GM20431 (cell line): Measurements from ENCODE around the gene TRAPPC11.
"Not testable (repeated sequence)": the region's sequence is repeated elsewhere in the genome, so short reads cannot be mapped to it uniquely, and the experiment has no call there.

Experiments
- in situ Hi-C: fragments of 300-500 bp; cut with MseI, MboI; formaldehyde crosslinking; loops from one replicate; pipeline ENCODE4 v1.15.0; 2020; ENCODE audit warnings: low sequenced_read_pairs; ENCODE audit not compliant: unreplicated experiment

The TRAPPC11 gene

DNA sequence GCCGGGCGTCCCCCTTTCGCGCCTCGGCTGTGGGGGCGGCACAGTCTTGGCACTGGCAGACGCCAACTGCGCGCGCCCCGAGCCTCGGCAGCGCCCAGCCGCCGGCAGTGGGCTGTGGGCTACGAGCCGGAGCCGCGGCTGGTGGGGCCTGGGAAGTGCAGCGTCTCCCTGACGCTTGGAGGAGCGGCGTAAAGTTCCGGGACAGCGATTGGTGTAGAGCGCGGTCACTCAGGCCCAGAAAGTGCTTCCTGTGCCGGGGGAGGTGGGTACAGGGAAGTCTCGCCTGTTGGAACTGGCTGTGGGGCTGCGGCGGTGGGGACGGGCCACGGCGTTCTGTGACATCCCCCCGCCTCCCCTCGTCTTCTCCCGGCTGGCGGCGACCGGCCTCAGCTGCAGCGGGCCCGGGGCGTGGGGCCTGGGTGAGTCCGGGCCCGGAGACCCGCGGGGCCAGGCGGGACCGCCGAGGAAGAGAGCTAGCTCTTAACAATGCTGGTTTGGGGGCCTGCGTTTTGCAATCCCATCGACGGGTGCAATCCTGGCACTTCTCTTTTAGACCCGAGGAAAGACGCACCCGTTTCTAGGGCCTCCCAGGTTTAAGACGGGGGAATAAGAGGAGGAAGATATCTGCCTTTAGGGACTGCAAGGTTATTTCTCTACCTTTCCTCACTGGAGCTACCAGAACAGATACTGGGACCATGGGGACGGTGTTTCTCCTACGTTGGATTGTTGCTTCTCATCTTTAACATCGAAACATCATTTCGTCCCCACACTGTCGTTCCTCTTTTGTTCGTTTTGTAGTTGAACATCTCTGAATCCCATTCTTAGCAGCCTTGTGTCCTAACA, at the start of gene TRAPPC11, which contains the start of gene RWDD4:
Gene TRAPPC11 (plus strand): TSS at position 265 of the 843 bp plus-strand sequence. CDS start 4,575 bp downstream, outside the sequence.
Gene RWDD4 (minus strand): TSS at position 157 of the 843 bp plus-strand sequence. CDS start 233 bp downstream, outside the sequence.
- in situ Hi-C loops = no loop called here

GRCh38 chr4:183610033-183610432, 49.1 kb upstream of the TRAPPC11 start:
- in situ Hi-C loops = no loop called here

DNA sequence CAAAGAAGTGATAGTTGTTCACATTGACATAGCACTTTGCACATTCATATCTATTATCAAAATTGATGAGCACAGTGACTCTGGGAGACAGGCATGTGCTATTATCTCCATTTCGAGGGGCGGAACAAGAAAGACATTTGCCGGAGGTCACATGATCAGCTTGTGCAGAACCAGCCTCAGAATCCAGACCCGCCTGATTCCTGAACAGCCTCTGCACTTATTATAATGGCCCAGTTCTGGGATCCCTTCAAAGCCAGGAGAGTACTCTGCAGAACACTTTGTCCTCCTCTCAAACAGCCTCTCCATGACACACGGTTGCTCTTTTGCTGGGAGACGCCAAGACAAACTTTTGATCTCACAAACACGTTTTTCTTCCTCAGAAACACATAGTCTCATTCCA, 48.5 kb upstream of the TRAPPC11 start:
- in situ Hi-C loops = no loop called here

DNA sequence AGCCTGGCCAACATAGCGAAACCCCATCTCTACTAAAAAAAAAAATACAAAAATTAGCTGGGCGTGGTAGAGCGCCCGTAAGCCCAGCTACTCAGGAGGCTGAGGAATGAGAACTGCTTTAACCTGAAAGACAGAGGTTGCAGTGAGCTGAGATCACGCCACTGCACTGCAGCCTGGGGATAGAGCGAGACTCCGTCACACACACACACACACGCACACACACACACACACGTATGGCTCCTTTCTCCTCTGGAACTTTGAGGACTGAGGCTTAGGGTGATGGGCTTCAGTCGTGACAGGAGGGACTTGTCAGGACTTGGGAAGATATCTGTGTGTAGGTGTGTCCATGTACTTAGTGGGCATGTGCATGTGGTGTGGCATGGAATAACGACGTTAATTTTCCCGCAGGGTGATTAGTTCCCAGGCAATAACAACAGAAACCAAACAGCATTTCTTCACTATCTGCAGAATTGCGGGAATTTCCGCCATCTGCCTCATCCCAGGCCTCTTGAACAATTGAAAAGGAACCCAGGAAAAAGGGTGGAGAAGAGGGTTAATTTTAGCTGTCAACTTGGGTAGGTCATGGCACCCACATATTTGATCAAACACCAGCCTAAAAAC, 47.8 kb upstream of the TRAPPC11 start:
- in situ Hi-C loops = no loop called here

- in situ Hi-C loops = no loop called here
Measured at GRCh38 chr4:183612329-183613250, 46.5 kb upstream of the TRAPPC11 start.

DNA sequence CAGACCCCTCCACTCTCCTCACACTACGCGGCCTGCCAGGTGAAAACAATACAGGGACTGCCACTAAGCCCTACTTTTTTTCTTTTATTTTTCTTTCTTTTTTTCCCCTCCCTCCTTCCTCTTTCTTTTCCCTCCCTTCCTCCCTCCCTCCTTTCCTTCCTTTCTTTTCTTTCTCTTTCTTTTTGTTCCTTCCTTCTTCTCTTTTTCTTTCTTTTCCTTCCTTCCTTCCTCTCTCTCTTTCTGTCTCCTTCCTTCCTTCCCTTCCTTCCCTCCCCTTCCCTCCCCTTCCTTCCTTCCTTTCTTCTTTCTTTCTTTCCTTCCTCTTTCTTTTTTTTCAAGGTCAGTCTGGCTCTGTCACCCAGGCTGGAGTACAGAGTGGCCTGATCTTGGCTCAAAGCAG, 42.0 kb upstream of the TRAPPC11 start:
- in situ Hi-C loops = no loop called here

DNA sequence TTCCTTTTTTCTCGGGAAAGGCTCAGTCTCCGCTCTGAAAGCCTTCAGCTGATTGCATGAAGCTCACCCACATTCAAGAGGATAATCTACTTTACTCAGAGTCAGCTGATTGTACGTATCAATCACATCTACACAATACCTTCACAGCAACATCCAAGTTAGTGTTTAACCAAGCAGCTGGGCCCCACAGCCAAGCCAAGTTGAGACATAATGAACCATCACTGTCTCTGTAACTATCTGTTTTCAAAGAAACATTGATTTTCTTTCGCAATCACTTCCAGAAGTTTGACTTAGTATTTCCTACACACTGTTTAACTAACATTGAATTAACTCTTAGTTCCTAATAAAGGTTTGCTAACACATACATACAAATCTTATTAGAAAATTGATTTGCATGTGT, 40.4 kb upstream of the TRAPPC11 start:
- in situ Hi-C loops = no loop called here

DNA sequence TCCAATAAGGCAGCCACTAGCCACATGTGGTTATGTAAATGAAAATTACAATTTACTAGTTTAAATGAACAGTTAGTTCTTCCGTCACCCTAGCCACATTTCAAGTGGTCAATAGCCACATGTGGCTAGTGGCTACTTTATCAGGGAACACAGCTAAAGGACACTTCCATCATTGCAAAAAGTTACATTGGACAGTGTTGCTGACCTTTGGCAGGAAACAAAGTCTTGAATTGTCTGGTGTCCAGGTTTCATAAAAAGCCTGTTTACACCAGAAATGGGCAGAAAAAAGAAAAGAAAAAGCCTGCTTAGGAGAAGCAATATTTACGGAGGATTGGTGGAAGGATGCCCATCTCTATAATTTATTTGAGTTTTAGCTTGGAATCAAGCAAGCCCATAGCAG, 38.7 kb upstream of the TRAPPC11 start:
- in situ Hi-C loops = no loop called here

GRCh38 chr4:183621875-183622274, 37.2 kb upstream of the TRAPPC11 start:
- in situ Hi-C loops = no loop called here

DNA sequence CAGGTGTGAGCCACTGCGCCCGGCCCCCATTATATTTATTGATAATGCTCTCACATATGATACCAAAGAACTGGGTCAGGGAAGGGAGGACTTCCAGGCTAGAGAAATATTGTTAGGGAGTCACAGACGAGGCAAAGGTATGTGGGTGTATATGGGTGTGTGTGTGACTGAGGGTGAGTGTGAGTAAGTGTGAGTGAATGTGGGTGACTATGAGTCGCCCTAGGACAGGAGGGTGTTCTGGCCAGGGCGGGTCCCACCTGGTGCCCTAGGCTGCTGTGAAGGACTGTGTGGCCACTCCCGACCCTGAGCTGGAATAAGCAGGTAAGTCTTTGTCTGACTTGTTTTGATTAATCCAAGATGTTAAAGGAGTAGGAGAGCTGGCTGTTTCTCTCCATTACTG, 34.5 kb upstream of the TRAPPC11 start:
- in situ Hi-C loops = no loop called here

DNA sequence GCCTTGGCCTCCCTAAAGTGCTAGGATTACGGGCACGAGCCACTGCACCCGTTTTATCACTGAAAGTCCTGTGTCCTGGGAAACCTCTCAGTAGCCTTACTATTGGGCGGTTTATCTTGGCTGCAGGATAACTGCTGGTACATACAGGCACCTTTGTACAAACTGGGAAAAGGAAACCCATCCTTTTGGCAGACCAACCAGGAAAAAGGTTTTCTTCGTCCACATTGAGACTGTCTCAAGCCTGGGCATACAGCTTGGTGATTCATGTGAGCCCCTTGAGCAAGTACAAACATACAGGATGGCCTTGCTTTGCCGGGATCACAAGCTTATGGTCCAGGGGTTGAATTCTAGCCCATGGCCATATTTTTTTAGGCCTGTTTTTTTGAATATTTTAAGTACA, 32.9 kb upstream of the TRAPPC11 start:
- in situ Hi-C loops = no loop called here

GRCh38 chr4:183627286-183627685, 31.8 kb upstream of the TRAPPC11 start:
- in situ Hi-C loops = not testable (repeated sequence)

- in situ Hi-C loops = no loop called here
Measured at GRCh38 chr4:183627979-183628588, 31.0 kb upstream of the TRAPPC11 start.

DNA sequence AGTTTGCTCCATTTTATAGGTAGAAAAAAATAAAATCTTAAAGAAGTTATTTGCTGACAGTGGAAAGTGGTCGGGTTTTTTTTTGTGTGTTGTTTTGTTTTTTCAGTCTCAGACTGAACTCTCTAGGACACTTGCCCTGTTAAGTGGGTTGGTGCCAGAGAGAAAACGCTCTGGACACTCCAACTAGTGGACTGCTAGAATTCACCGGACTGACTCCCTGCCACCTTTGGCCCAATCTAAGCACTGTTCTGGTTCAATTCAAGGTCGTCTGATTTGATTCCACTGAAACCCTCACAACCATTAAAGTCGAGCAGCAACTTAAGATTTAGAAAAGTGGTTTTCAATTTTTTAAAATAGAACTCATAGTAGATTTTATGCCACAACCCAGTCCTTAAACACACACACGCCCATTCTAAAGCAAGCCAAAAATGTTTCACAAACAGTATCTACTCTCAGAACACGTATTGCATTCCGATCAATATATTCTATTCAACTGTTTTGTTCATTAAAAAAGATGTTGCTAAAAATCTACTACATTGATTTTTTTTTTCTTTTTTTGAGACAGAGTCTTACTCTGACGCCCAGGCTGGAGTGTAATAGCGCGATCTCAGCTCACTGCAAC, 27.4 kb upstream of the TRAPPC11 start:
- in situ Hi-C loops = no loop called here

- in situ Hi-C loops = no loop called here
Measured at GRCh38 chr4:183632689-183633088, 26.4 kb upstream of the TRAPPC11 start.

GRCh38 chr4:183633476-183634400, 25.4 kb upstream of the TRAPPC11 start:
- in situ Hi-C loops = no loop called here

- in situ Hi-C loops = no loop called here
Measured at GRCh38 chr4:183635321-183635720, 23.8 kb upstream of the TRAPPC11 start.

GRCh38 chr4:183635741-183636140, 23.4 kb upstream of the TRAPPC11 start:
- in situ Hi-C loops = no loop called here

GRCh38 chr4:183636503-183636902, 22.6 kb upstream of the TRAPPC11 start:
- in situ Hi-C loops = no loop called here
